DMS 273 (cell line): ENCODE data around the gene URM1.
"Not testable (repeated sequence)": the region's sequence is repeated elsewhere in the genome, so short reads cannot be mapped to it uniquely, and the experiment has no call there.

Experiments
- DNase-seq: peaks from one replicate; lab custom pipeline; 2025; ENCODE audit not compliant: unreplicated experiment; lab: John Stamatoyannopoulos, UW

The URM1 gene

DNA sequence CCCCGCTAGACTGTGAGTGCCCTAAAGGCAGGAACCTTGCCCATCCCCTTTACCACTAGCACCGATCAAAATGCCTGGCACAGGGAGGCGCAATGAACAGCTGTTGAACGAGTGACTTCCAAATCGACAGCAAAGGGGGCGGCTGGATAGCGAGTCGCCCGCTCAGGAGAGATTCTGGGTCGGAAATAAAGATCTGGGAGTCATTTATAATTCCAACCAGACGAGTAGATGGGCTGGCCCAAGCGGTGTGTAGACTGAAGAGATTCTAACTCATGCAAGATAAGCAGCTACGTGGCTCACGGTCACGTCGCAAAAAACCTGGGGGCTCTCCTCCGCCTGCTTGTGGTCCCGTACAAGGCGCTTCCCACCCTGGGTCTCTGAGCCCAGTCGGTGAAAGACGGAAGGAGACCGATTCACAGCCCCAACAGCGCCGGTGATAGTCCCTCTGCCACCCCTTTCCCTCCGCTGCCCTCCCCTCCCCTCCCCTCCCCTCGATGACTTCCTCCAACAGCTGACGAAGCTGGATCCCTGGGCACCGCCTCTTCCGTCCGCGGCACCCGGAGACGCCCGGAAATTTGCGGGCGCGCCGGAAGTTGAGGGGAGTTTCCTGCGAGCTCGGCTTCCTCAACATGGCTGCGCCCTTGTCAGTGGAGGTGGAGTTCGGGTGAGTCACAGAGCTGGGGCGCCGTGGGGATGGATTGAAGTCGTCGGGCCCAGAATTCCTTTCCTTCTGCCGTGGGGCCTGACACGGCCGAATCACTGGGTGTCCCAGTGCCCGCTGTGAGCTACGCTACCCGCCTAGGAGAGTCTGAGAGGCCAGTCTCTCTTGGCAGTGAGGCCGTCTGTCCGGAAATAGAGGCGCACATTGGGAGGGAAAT lies at the start of gene URM1:
Gene URM1, plus strand, starts transcription at position 623 of the 878 bp plus-strand sequence. Its CDS starts 7 bp downstream, at position 630.
- peak; percentile 98 for DNase-seq

DNA sequence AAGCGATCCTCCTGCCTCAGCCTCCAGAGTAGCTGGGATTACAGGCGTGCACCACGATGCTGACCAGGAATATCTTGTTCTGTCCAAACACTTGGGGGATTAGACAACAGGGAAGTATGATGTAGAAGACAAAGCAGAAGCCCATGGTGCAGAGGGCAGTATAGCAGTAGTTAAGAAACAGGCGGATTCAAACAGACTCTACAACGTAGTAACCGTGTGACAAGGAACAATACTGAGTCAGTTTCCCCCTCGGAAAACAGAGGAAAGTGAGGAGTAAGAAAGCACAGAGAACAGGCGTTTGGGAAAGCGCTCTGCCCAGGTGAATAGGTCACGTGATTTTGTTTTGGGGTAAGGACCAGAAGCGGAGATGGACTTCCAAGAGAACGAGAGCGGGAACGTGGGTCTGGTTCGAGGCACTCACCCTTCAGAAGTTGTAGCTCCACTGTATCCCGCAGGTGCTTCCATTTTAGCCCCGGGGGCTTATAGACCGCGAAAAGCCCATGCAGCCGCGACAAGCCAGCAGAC lies 49.2 kb upstream of the URM1 start:
- no peak for DNase-seq

DNA sequence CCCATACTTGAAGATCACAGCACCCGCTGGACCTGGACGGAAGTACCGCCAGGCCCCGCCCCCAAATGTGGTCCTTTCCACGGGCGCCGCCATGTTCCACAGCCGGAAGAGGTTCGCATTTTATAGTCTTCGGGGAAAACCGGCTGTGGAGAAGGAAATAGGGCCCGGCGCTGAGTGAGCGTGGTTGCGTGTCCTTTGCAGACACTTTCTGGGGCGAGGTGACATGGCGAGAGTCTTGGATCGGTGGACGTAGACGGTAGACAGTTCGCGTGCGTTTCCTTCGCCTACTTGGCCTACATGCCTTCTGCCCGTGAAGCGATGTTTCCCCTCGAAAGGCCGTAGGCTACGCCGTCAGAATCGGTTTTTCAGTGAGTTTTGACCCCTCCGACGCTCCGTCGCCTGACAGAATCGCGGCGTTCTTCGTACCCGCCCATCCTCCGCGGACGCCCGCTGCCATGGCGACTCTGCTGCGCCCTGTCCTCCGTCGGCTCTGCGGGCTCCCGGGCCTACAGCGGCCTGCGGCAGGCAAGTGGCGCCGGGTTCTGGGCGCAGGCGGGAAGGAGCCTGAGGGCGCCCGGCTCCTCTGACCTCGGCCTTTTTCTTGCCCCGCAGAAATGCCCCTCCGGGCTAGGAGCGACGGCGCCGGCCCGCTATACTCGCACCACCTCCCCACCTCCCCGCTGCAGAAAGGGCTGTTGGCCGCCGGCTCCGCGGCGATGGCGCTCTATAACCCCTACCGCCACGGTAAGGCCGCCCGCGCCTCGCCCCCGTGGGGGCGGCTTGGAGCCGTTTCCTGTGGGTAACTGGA lies 48.6 kb upstream of the URM1 start, which contains the start of the genes COQ4 and TRUB2:
Gene COQ4, plus strand, starts transcription at position 436 of the 808 bp plus-strand sequence. Its CDS starts 20 bp downstream, at position 456.
Gene TRUB2, minus strand, starts transcription at position 44 of the 808 bp plus-strand sequence. Its CDS starts 39 bp downstream, at position 5.
- peak; percentile 97 for DNase-seq

DNA sequence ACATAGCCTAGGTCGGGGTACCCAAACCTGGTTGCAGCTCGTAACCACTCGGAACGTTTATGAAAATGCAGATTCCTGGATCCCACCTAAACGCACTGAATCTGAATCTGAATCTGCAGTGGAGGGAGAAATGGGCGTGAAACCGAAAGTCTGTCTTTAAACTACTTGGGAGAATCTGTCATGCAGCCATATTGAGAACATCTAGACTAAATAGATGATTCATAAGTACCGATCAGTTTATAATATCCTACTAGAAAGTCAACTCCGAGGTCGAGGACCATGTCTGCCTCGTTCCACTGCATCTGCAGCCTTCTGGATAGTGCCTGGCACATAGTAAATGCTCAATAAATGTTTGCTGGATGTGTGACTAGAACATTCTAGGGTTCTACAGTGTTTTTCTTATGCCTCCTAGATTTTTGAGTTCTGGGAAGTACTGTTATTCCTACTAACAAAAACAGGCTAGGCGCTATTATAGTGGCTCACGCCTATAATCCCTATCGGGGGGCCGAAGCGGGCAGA lies 47.9 kb upstream of the URM1 start:
- no peak for DNase-seq

DNA sequence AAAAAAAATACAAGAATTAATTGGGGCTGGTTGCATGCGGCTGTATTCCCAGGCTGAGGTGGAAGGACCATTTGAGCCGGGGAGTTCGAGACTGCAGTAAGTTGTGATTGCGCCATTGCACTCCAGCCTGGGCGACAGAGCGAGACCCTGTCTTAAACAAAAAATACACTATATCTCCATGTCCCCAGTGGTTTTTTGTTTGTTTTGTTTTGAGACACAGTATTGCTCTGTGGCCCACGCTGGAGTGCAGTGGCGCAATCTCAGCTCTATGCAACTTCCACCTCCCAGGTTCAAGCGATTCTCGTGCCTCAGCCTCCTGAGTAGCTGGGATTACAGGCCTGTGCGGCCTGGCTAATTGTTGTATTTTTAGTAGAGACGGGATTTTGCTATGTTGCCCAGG lies 47.4 kb upstream of the URM1 start:
- DNase-seq, result no peak

GRCh38 chr9:128324401-128324800 lies 46.8 kb upstream of the URM1 start:
- DNase-seq, result no peak

DNA sequence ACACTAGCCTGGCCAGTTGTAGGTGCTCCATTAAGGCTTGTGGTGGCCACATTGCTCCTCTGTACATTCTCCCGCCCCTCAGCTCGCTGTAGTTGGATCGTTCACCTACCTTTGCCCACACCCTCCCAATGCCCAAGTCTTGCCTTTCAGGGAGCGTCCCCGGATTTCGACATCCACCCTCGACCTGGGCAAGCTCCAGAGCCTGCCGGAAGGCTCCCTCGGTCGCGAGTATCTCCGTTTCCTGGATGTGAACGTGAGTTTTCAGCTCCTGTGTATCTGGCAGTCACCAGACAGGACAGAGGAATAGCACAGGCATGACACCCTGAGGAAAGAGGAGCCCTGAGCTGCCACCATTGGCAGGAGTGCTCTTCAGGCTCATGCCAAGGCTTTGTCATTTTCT lies 45.5 kb upstream of the URM1 start:
- DNase-seq, result no peak

GRCh38 chr9:128333451-128333869 lies 37.7 kb upstream of the URM1 start:
- DNase-seq, result no peak

DNA sequence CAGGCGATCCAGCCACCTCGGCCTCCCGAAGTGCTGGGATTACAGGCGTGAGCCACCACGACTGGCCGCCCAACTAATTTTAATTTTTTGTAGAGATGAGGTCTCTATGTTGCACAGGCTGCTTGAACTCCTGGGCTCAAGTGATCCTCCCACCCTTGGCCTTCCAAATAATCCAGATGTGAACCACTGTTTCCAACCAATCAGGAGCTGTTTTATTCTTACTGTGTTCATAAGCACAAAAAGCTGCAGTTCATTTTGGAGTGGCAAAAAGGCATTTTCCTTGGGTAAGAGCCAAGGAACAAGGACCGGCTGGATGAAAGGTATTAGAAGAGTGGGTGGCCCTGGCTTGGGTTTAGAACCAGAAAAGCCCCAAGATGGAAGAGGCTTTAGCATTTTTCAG lies 36.0 kb upstream of the URM1 start:
- no peak for DNase-seq

DNA sequence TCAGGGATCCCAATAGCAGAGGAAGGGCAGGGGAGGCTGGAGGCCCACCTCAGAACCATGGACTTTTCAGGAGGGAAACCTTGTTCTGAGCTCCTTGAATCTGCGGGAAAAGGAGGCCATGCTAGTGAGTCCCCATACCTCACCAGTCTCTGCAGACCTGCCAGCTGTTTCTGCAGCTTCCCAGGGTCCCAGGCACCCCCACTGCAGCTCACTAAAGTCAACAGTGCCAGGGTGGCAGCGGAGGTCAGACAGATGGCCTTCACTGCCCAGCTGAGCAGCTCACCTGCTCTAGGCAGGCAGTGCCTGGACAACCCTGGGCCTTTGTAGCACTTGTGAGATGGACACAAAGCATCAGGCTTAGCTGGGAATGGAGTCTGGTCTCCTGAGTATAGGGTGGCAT lies 35.3 kb upstream of the URM1 start:
- DNase-seq, result no peak

- DNase-seq, result no peak
Observed at GRCh38 chr9:128337936-128338335, 33.2 kb upstream of the URM1 start.

- not testable (repeated sequence) for DNase-seq
Observed at GRCh38 chr9:128338852-128339614, 32.1 kb upstream of the URM1 start.

DNA sequence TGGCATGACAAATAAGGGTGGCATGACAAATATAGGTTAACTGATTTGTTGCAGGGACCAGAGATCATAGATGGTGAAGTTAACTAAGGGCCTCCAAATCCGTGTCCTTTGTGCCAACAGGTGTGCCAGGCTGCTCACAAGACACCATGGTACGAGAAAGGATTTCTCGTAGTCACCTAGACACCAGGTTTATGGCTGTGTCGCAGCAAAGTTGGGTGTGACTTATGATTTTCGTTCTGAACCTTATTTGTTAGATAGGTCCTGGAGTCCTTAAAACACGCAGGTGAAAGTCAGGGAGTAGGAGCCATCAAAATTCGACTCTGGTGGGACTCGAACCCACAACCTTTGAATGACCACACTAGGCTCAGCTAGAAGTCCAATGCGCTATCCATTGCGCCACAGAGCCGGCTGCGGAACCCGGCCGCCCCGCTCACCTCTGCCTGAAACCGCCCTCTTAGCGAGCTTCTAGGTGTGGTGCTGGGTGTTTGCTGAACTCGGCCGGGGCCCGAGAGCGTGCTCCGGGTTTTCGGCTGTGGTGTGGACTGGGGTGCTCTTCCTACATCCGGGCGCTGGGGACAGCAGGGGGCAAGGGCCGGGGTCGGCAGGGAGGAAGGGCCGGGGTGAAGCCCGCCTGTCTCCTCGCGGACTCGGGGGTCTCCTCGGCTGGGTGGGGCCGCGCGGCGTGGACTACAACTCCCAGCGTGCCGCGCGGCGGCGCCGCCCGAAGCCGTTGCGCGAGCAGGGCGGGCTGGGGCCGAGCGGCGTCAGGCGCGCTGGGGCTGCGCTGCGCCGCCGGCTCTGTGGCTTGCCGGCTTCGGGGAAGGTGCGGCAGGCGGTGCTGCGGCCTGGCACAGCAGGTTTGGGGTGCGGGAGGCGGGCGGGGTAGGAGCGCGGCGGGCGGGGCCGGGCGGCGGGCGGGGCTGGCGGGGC lies 31.1 kb upstream of the URM1 start, which contains the start of gene SLC27A4:
Gene SLC27A4, plus strand, starts transcription at position 767 of the 930 bp plus-strand sequence. CDS start 2,606 bp downstream, outside the sequence.
- peak; percentile 95 for DNase-seq

DNA sequence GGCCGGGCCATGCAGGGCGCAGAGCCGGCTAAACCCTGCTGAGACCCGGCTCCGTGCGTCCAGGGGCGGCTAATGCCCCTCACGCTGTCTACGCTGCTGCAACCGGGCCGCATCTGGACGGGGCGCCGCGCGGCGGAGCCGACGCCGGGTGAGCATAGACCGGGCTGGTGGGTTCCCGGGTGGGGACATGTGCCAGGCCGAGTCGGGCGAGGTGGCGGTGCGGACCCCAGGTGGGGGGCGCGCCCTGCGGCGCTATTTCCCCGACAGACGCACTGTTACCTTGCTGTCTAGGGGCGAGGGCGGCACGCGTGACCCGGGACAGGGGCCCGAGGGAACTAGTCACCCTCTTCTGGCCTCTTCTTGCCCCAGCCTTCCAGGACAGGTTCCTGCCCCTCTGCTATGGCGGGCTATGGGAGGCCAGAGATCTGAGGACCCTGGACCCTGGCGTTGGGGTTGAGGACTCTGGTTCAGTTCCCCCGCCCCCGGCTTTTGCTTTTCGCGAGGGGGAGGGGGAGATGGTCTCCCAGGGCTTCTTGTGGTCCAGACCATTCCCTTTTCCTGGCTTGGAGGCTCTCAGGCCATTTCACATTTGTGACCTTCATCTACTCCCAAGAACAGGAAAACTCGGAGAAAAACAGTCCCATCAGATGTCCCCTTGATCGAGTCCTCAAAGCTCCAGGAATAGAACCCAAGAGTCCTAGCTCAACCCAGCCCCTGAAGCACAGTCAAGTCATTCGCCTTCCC lies 30.3 kb upstream of the URM1 start:
- DNase-seq, result peak; percentile 59

DNA sequence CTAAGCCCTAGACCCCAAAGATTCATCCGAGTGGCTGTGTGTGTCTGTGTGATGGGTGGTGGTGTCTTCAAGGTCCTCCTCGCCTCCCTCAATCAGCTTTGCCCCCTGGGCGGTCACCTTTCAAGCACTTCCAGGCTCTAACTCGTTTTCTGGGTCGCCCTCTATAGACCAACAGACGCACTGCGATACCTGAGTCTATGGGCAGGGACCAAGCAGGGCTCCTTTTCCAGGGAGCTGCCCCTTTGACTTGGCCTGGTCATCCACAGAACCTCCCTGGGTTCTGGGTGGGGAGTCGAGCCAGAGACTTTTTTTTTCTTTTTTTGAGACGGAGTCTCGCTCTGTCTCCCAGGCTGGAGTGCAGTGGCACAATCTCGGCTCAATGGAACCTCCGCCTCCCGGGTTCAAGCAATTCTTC lies 29.7 kb upstream of the URM1 start:
- peak; percentile 83 for DNase-seq

DNA sequence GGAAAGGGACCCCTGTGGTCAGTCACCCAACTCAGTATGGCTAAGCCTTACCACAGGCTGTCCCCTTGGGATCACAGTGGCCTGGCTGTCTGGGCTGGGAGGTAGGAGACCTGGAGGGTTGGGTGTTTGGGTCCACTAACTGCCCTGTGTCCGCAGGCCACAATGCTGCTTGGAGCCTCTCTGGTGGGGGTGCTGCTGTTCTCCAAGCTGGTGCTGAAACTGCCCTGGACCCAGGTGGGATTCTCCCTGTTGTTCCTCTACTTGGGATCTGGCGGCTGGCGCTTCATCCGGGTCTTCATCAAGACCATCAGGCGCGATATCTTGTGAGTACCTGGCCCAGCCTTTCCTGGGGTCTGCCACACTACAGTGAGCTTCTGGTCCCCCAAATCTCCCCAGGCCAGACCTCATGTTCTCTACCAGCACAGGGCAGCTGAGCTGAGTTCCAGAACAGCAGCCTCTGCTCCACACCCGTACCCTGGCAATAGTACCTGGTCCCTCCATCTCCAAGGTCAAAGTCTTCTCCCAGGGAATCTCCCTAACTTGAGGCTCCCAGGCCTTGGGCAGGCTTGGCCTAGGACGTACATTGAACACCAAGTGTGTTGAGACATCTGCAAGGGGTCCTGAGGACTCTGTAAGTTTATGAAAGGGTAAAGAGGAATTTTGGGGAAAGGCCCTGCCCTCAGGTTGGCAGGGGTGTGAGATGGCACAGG lies 28.0 kb upstream of the URM1 start:
- DNase-seq, result no peak

- DNase-seq, result no peak
Observed at GRCh38 chr9:128343855-128344254, 27.3 kb upstream of the URM1 start.
